DND-41 (cell line): ENCODE data around the gene AGPAT1.

ENCODE experiments used
- EZH2 ChIP-seq: IDR thresholded peaks from 3 replicates; pipeline ENCODE4 v1.6.1; 2012; ENCODE audit warnings: borderline replicate concordance, low read depth, mild to moderate bottlenecking, moderate library complexity, low read length, inconsistent platforms; ENCODE audit not compliant: severe bottlenecking
- TF ChIP-seq, protein P1 (sequence below): IDR thresholded peaks from 2 replicates; pipeline ENCODE4 v1.5.1; 2012; ENCODE audit warnings: borderline replicate concordance, low read length, moderate library complexity, mild to moderate bottlenecking; ENCODE audit not compliant: poor library complexity, severe bottlenecking; ENCODE audit errors: extremely low read depth

- TF ChIP-seq, protein P1, sequence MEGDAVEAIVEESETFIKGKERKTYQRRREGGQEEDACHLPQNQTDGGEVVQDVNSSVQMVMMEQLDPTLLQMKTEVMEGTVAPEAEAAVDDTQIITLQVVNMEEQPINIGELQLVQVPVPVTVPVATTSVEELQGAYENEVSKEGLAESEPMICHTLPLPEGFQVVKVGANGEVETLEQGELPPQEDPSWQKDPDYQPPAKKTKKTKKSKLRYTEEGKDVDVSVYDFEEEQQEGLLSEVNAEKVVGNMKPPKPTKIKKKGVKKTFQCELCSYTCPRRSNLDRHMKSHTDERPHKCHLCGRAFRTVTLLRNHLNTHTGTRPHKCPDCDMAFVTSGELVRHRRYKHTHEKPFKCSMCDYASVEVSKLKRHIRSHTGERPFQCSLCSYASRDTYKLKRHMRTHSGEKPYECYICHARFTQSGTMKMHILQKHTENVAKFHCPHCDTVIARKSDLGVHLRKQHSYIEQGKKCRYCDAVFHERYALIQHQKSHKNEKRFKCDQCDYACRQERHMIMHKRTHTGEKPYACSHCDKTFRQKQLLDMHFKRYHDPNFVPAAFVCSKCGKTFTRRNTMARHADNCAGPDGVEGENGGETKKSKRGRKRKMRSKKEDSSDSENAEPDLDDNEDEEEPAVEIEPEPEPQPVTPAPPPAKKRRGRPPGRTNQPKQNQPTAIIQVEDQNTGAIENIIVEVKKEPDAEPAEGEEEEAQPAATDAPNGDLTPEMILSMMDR: no peak
- TF ChIP-seq EZH2: no peak
These were observed 36.3 kb upstream of the AGPAT1 start for GRCh38 chr6:32212076-32212760.
